GM18526 (cell line): ENCODE results near the gene CD300C.

Experiments
- POLR2A ChIP-seq: IDR thresholded peaks from 3 replicates; pipeline ENCODE4 v1.6.1; 2011; ENCODE audit not compliant: insufficient read length; ENCODE audit errors: extremely low read depth

CD300C gene

DNA sequence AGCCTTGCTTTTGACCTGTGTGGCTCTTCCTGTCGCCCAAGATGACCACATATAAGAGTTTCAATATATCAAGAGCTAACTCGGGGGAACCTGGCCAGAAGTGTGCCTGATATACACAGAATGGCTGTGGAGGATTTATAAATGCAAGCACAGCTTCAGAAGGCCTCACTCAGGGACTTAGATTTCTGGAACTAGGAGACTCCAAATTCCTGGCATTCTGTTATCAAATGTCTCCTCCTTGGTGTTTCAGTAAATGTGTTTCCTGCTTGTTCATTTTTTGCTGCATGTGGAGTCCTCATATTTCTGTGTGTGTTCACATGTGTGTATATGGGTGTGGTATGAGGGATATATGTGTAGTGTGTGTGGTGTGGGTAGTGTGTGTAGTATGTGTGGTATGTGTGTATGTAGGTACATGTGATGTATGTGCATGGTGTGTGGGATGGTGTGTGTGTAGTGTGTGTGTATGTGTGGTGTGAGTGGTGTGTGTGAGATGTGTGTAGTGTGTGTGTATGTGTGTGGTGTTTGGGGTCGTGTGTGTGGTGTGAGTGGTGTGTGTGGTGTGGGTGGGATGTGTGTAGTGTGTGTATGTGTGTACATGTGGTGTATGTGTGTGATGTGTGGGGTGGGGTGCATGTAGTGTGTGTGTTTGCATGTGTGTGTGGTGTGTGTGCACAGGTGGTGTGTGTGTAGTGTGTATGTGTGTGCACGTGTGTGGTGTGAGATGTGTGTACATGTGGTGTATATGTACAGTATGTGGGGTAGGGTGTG, 22.4 kb upstream of the CD300C start:
- TF ChIP-seq POLR2A: no peak

DNA sequence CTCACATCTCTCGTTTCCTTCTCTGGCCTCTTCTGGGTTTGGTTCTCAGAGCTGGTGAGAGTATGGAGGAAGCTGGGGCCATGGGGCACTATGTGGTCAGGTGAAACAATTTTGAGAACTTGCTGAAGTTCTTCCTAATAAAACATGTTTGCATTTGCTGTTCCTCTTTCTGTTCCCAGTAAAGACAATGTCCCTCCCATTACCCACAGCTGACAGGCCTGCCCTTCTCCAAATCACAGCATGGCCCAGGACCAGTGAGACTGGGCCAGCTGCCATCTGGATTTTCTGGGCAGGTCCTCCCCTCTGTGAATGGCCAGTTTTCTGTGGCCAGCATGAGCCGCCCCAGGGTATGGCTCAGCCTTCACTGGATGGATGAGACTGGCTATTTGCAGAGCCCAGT, 21.5 kb upstream of the CD300C start, which contains the start of gene CD300H:
Gene CD300H (minus strand): TSS at position 113 of the 400 bp plus-strand sequence.
- TF ChIP-seq POLR2A: no peak

DNA sequence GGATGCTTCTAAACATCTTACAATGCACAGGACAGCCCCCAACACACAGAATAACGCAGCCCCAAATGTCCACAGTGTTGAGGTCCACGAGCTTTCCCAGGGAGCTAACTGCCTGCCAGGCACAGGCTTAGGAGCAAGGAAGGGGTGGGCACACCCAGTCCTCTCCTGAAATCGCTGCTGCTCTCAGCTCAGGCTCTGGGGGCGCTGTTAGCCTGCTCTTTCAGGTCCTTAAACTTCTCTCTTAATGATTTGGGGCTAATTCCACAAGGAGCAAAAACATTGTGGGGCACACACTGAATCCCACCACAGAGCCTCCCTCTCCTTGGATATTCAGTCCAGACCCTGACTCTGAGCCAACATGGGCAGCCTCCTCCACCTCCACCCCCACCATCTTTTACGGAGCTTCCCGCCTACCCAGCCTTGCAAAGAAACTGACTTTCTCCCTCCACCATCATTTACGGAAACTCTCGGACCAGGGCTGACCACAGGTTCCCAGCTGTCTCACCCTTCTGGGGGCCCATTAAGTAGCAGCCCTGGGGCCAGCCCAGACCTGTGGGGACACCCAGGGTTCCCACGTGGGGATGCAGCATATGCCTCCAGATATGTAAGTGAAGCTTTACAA, 20.3 kb upstream of the CD300C start:
- no peak for TF ChIP-seq POLR2A

- no peak for TF ChIP-seq POLR2A
Observed at GRCh38 chr17:74565126-74565525, 19.2 kb upstream of the CD300C start.

DNA sequence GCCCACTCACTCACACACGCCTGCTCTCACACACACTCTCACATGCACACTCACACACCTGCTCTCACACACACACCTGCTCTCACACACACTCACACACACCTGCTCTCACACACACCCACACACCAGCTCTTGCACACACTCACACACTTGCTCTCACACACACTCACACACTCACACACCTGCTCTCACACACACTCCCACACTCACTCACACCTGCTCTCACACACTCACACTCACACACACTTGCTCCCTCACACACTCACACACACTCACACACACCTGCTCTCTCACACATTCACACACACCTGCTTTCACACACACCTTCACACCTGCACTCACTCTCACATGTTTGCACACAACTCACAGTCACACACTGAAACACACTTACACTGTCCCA, 17.4 kb upstream of the CD300C start:
- no peak for TF ChIP-seq POLR2A

DNA sequence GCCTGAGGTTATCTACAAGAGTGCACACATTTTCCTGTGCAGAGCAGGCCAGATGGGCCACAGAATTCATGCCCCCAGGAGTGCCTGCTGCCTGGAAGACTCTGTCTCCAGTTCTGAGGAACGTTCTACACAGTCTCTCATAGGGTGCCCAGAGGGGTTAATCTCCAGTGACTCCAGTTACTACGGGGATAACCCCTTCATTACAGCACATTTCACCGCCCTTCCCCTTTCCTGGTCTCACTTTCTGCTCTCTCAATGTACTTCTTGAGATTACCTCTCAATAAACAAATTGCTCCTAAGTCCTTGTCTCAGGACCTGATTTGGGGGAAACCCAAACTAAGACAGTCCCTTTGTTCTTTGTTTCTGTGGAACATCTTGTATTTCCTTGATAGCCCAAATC, 15.7 kb upstream of the CD300C start:
- no peak for TF ChIP-seq POLR2A

GRCh38 chr17:74558882-74559519, 13.1 kb upstream of the CD300C start:
- TF ChIP-seq POLR2A: no peak

- no peak for TF ChIP-seq POLR2A
Observed at GRCh38 chr17:74555427-74555940, 9.6 kb upstream of the CD300C start.

GRCh38 chr17:74554909-74555308, 9.0 kb upstream of the CD300C start:
- TF ChIP-seq POLR2A: no peak

- no peak for TF ChIP-seq POLR2A
Observed at GRCh38 chr17:74552037-74552436, 6.1 kb upstream of the CD300C start.

GRCh38 chr17:74550602-74551001, 4.7 kb upstream of the CD300C start:
- no peak for TF ChIP-seq POLR2A

DNA sequence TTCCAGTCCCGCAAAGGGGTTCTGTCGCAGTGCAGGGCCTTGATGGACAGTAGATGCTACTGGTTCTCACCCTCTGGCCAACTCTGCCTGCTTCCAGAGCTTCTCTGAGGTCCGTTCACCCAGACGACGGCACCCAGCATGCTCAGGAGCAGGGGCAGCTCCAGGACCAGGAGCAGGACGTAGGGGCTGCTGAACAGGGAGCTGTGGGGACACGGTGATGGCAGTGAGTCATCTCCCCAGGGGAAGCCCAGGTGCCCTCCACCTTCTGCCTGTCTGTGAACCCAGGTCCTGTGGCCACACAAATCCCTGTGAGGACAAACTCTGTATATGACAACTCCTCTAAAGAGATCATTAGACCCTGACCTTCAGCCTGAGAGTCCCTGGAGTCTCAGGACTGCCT, 3.4 kb upstream of the CD300C start:
- no peak for TF ChIP-seq POLR2A

GRCh38 chr17:74547736-74548135, 1.8 kb upstream of the CD300C start:
- no peak for TF ChIP-seq POLR2A

DNA sequence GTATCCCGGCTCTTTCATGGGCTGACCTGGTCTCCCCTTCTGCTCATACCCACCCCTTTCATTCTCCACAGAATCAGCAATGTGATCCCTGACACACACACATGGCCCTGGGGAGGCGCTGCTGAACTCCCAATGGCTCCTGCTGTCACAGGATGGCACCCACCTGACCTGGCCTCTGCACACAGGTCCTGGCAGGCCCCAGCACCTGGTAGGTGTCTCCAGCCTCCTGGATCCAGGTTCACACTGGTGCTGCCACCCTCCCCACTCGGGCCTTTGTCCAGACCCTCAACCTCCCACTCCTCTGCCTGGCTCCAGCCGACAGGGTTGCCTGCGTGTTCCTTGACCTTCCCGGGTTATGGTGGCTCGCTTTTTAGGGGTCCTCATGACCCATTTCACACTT, 1.3 kb upstream of the CD300C start:
- TF ChIP-seq POLR2A: no peak

- no peak for TF ChIP-seq POLR2A
Observed at GRCh38 chr17:74546586-74546985, 671 bp upstream of the CD300C start.

DNA sequence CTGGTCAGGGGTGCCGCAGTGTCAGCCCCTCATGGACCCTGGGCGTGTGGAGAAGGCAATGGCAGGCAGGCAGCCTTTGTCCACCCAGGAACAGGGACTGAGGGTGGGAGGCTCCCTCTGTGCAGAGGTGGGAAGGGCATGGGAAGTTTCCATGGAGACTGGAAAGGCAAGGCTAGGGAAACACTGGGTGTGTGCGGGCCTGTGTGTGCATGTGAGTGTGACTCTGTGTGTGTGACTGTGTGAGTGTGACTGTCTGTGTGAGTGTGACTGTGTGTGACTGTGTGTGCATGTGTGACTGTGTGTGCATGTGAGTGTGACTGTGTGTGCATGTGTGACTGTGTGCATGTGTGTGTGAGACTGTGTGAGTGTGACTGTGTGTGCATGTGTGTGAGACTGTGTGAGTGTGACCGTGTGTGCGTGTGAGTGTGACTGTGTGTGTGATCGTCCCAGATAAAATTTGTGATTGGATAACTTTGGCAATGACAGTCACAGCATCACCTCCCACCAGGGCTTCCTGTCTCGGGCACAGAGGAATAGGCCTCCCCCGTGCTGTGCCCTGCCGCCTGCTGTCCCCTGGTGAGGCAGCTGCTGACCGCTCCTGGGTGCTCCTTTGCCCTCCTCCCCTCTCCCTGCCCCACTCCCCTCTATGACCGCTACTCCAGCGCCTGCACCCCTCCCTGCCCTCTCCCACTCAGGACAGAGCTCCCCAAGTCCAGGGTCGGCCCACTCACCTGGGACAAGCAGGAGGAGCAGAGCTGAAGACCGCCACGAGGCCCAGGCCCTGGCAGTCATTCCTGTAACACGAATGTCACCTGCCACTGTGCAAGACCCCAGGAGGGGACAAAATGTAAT, 698 bp downstream of the CD300C start:
- TF ChIP-seq POLR2A: no peak
